Trophoblast cell (in vitro differentiated cells and primary cell): ENCODE results near the gene PRRG2.
"Not testable (repeated sequence)": the region's sequence is repeated elsewhere in the genome, so short reads cannot be mapped to it uniquely, and the experiment has no call there.

Experiments used
- DNase-seq, 2 donors: peaks; one replicate each; pipeline ENCODE4 v3.0.0-alpha.2; 2016
- H2AFZ ChIP-seq: 2 replicates; pipeline ENCODE4 v1.6.1; 2013; ENCODE audit warnings: low read length, moderate library complexity, mild to moderate bottlenecking; ENCODE audit not compliant: insufficient read depth, poor library complexity
- H2AK5ac ChIP-seq: 2 replicates; pipeline ENCODE4 v1.6.1; 2013; ENCODE audit warnings: mild to moderate bottlenecking, low read length
- H2BK120ac ChIP-seq: 2 replicates; pipeline ENCODE4 v1.6.1; 2013; ENCODE audit warnings: low read length, mild to moderate bottlenecking, moderate library complexity; ENCODE audit not compliant: insufficient read depth, poor library complexity
- H2BK12ac ChIP-seq: 2 replicates; pipeline ENCODE4 v1.6.1; 2013; ENCODE audit warnings: mild to moderate bottlenecking, low read length, moderate library complexity
- H2BK5ac ChIP-seq: 2 replicates; pipeline ENCODE4 v1.6.1; 2013; ENCODE audit warnings: low read length, low read depth, moderate library complexity, mild to moderate bottlenecking; ENCODE audit not compliant: poor library complexity
- H3K14ac ChIP-seq: 2 replicates; pipeline ENCODE4 v1.6.1; 2013; ENCODE audit warnings: mild to moderate bottlenecking, low read length
- H3K18ac ChIP-seq: 2 replicates; pipeline ENCODE4 v1.6.1; 2013; ENCODE audit warnings: mild to moderate bottlenecking, low read length
- H3K23ac ChIP-seq: 2 replicates; pipeline ENCODE4 v1.6.1; 2013; ENCODE audit warnings: low read length
- H3K27ac ChIP-seq: 2 replicates; pipeline ENCODE4 v1.5.1; 2013; ENCODE audit warnings: low read depth, mild to moderate bottlenecking, inconsistent platforms, low read length, moderate library complexity
- H3K27me3 ChIP-seq: 2 replicates; pipeline ENCODE4 v1.6.1; 2013; ENCODE audit warnings: inconsistent platforms, mild to moderate bottlenecking, low read length, moderate library complexity; ENCODE audit not compliant: insufficient read depth
- H3K36me3 ChIP-seq, 2 experiments: 1 replicate in 1 of 2; 2 replicates in 1 of 2; pipeline ENCODE4 v1.6.1; 2013; ENCODE audit warnings: low read length in 2 of 2, mild to moderate bottlenecking in 2 of 2, moderate library complexity in 1 of 2; ENCODE audit not compliant: insufficient read depth in 2 of 2, control insufficient read depth in 1 of 2
- H3K4ac ChIP-seq: 2 replicates; pipeline ENCODE4 v1.6.1; 2013; ENCODE audit warnings: low read depth, mild to moderate bottlenecking, low read length, moderate library complexity
- H3K4me1 ChIP-seq, 2 experiments: 1 replicate in 1 of 2; 2 replicates in 1 of 2; pipeline ENCODE4 v1.6.1; 2013; ENCODE audit warnings: low read length in 2 of 2, mild to moderate bottlenecking in 2 of 2, moderate library complexity in 1 of 2; ENCODE audit not compliant: insufficient read depth in 2 of 2, control insufficient read depth in 1 of 2
- H3K4me2 ChIP-seq: 2 replicates; pipeline ENCODE4 v1.6.1; 2013; ENCODE audit warnings: inconsistent platforms, mild to moderate bottlenecking, low read length, moderate library complexity
- H3K4me3 ChIP-seq: 2 replicates; pipeline ENCODE4 v1.5.1; 2013; ENCODE audit warnings: mild to moderate bottlenecking, low read depth, low read length, inconsistent platforms
- H3K79me1 ChIP-seq: one replicate; pipeline ENCODE4 v1.6.1; 2013; ENCODE audit warnings: low read length
- H3K79me2 ChIP-seq: 2 replicates; pipeline ENCODE4 v1.6.1; 2013; ENCODE audit warnings: low read length, mild to moderate bottlenecking; ENCODE audit not compliant: control insufficient read depth, insufficient read depth, poor library complexity
- H3K9ac ChIP-seq: 2 replicates; pipeline ENCODE4 v1.6.1; 2013; ENCODE audit warnings: mild to moderate bottlenecking, low read length
- H3K9me3 ChIP-seq: 2 replicates; pipeline ENCODE4 v1.6.1; 2013; ENCODE audit warnings: low read depth, mild to moderate bottlenecking, control low read depth, inconsistent platforms, low read length; ENCODE audit not compliant: insufficient read depth
- H4K12ac ChIP-seq: 2 replicates; pipeline ENCODE4 v1.6.1; 2013; ENCODE audit warnings: low read depth, mild to moderate bottlenecking, low read length, moderate library complexity
- H4K8ac ChIP-seq: 2 replicates; pipeline ENCODE4 v1.6.1; 2013; ENCODE audit warnings: low read depth, mild to moderate bottlenecking, low read length, moderate library complexity
- H4K91ac ChIP-seq: one replicate; pipeline ENCODE4 v1.6.1; 2013; ENCODE audit warnings: low read depth, mild to moderate bottlenecking, low read length, moderate library complexity
- WGBS: extraction: QIAGEN DNeasy Blood & Tissue Kit; methylation state at CpG from one replicate; pipeline ENCODE4 v1.1.7; 2013; ENCODE audit warnings: missing lambda C conversion rate; ENCODE audit not compliant: insufficient read length, insufficient coverage; ENCODE audit errors: extremely low coverage; 5-methylcytosine and 5-hydroxymethylcytosine counted together

PRRG2 gene

GRCh38 chr19:49631610-49632192 lies 50.6 kb downstream of the PRRG2 start:
- H3K18ac ChIP-seq: no peak overlapping the region
- no peak overlapping the region for H3K4me3 ChIP-seq
- H3K27me3 ChIP-seq: no peaks in the 10 kb centered on the region
- peaks cover 5 to 14% of the 10 kb centered on the region in 2 experiments for H3K36me3 ChIP-seq
- no peak overlapping the region for H4K12ac ChIP-seq
- no peak overlapping the region for H4K8ac ChIP-seq
- no peaks in the 10 kb centered on the region for H3K79me2 ChIP-seq
- no peak overlapping the region for H3K4me2 ChIP-seq
- no peak overlapping the region for H2BK5ac ChIP-seq
- H3K9me3 ChIP-seq: no peaks in the 10 kb centered on the region
- peaks cover 3 to 4% of the 10 kb centered on the region in 2 experiments for H3K4me1 ChIP-seq
- H3K27ac ChIP-seq: no peak overlapping the region
- H4K91ac ChIP-seq: no peak overlapping the region
- H3K9ac ChIP-seq: no peak overlapping the region
- H2BK120ac ChIP-seq: no peak overlapping the region
- H3K4ac ChIP-seq: no peak overlapping the region
- peaks cover 3% of the 10 kb centered on the region for H3K79me1 ChIP-seq
- H2AFZ ChIP-seq: no peak overlapping the region
- no peak overlapping the region for H2BK12ac ChIP-seq
- no peak for DNase-seq
- no peak overlapping the region for H3K14ac ChIP-seq
- no peak overlapping the region for H2AK5ac ChIP-seq
- no CpG with 5 or more reads among the region's 19 CpGs for WGBS
- H3K23ac ChIP-seq: no peak overlapping the region

- no peak overlapping the region for H4K8ac ChIP-seq
- no peak overlapping the region for H3K27ac ChIP-seq
- no peak overlapping the region for H3K23ac ChIP-seq
- no peak overlapping the region for H3K4me3 ChIP-seq
- no peak overlapping the region for H2BK5ac ChIP-seq
- peaks cover 3% of the 10 kb centered on the region for H3K79me1 ChIP-seq
- peaks cover 3 to 4% of the 10 kb centered on the region in 2 experiments for H3K4me1 ChIP-seq
- H3K18ac ChIP-seq: no peak overlapping the region
- no peak for DNase-seq
- H3K4ac ChIP-seq: no peak overlapping the region
- H4K91ac ChIP-seq: no peak overlapping the region
- no peaks in the 10 kb centered on the region for H3K79me2 ChIP-seq
- H3K4me2 ChIP-seq: no peak overlapping the region
- H2BK12ac ChIP-seq: no peak overlapping the region
- no peak overlapping the region for H2BK120ac ChIP-seq
- no peak overlapping the region for H4K12ac ChIP-seq
- WGBS: no CpG with 5 or more reads among the region's 5 CpGs
- H2AK5ac ChIP-seq: no peak overlapping the region
- peaks cover 2 to 10% of the 10 kb centered on the region in 2 experiments for H3K36me3 ChIP-seq
- no peaks in the 10 kb centered on the region for H3K9me3 ChIP-seq
- H3K27me3 ChIP-seq: no peaks in the 10 kb centered on the region
- H3K14ac ChIP-seq: no peak overlapping the region
- H2AFZ ChIP-seq: no peak overlapping the region
- no peak overlapping the region for H3K9ac ChIP-seq
Measured at GRCh38 chr19:49632576-49632975, 51.5 kb downstream of the PRRG2 start.

GRCh38 chr19:49633273-49633672 lies 52.2 kb downstream of the PRRG2 start:
- not testable (repeated sequence) for H3K79me2 ChIP-seq, H3K4me1 ChIP-seq, H3K4me2 ChIP-seq, H3K9me3 ChIP-seq, H3K18ac ChIP-seq, H3K27ac ChIP-seq, H2AFZ ChIP-seq, H3K23ac ChIP-seq, H4K12ac ChIP-seq, H3K4ac ChIP-seq, H2BK120ac ChIP-seq, H4K91ac ChIP-seq, H2AK5ac ChIP-seq, H3K79me1 ChIP-seq, H3K9ac ChIP-seq, H2BK12ac ChIP-seq, H3K14ac ChIP-seq, H3K27me3 ChIP-seq, H4K8ac ChIP-seq, H2BK5ac ChIP-seq, H3K4me3 ChIP-seq
- peak; percentile 33 to 50 for DNase-seq
- no CpG with 5 or more reads among the region's 9 CpGs for WGBS
- H3K36me3 ChIP-seq: peaks cover 2 to 10% of the 10 kb centered on the region in 2 experiments

- no peak overlapping the region for H3K18ac ChIP-seq
- H3K27ac ChIP-seq: no peak overlapping the region
- no peak overlapping the region for H3K4ac ChIP-seq
- H3K79me1 ChIP-seq: peaks cover 11% of the 10 kb centered on the region
- H2BK120ac ChIP-seq: no peak overlapping the region
- no CpG with 5 or more reads among the region's 24 CpGs for WGBS
- H3K27me3 ChIP-seq: no peaks in the 10 kb centered on the region
- H2AK5ac ChIP-seq: peak overlapping the region; percentile 25
- H3K23ac ChIP-seq: no peak overlapping the region
- H3K14ac ChIP-seq: no peak overlapping the region
- no peak overlapping the region for H2BK12ac ChIP-seq
- no peak overlapping the region for H4K8ac ChIP-seq
- H2AFZ ChIP-seq: no peak overlapping the region
- no peak overlapping the region for H3K9ac ChIP-seq
- H3K36me3 ChIP-seq: peaks cover 0 to 7% of the 10 kb centered on the region in 2 experiments
- no peak overlapping the region for H4K12ac ChIP-seq
- H4K91ac ChIP-seq: no peak overlapping the region
- H3K4me2 ChIP-seq: no peak overlapping the region
- no peak overlapping the region for H3K4me3 ChIP-seq
- H2BK5ac ChIP-seq: no peak overlapping the region
- DNase-seq: no peak
- peaks cover 10 to 20% of the 10 kb centered on the region in 2 experiments for H3K4me1 ChIP-seq
- H3K9me3 ChIP-seq: no peaks in the 10 kb centered on the region
- H3K79me2 ChIP-seq: peaks cover 2% of the 10 kb centered on the region
Measured at GRCh38 chr19:49635530-49636232, 54.6 kb downstream of the PRRG2 start.
